ENCODE data around the gene TRPC6.

TRPC6 gene

DNA sequence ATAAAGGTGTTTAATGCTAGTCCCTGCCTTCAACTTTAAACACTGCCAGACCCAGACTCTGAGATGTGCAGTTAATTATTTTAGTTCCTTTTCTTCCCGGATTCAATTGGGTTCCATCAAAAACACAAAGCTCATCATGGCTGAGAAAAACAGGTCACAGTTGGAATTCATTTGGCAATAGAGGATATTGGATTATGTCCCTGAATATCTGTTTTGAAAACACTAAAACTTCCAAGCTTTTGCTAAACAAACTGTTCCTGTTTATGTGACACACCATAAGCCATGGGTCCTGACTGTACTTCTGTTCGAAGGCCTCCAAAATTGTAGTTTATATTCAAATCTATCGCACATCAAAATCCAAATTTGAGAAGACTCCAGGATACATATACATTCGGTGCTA is 150.7 kb downstream of the TRPC6 start:
- CTCF ChIA-PET = no interaction called here
- Mint-ChIP-seq H3K4me3 (no peak overlapping the region), H3K9me3 (peaks cover 18% of the 10 kb centered on the region), H3K27ac (no peak overlapping the region), H3K4me1 (peaks cover 2% of the 10 kb centered on the region), H3K36me3 (no peaks in the 10 kb centered on the region), H3K27me3 (no peaks in the 10 kb centered on the region)
- DNase-seq = no peak

DNA sequence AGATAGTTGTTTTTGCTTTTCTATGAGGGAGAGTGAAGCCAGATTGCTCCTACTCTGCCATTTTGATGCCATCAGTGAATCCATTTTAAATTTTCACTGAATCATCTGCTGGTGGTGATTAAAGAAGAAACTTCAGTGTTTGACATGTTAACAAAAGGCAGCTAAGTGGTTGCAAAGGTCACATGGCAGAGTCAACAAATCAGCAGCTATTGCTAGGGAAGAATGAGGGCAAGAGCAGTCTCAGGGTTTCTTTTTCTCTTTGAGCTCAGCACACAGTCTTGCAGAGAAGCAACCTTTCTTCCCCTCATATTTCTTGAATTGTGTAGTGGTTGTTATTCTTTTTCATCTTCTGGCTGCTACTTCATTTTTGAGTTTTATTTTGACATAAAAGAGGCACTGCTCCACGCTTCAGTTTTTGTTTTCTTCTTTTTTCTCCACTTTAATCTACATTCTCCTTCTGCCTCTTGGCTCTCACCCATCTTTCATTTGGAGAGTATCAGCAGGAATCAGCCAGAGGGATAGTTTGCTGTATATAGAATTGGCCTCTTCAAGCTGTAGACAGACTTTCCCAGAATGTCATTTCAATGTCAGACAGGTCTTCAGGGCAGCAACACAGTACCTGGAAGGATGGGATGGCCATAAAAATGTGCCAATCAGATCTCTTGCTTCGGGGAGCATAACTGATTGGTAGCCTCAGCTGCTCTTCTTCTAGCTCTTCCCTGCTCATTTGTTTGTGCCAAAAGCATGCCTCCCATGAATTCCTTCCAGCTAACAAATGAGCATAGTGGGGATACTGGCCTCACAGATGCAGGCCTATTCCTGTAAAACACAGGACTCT is 153.9 kb downstream of the TRPC6 start:
- H3K9me3 Mint-ChIP-seq = peaks cover 18% of the 10 kb centered on the region
- no peak overlapping the region for H3K27ac Mint-ChIP-seq

DNA sequence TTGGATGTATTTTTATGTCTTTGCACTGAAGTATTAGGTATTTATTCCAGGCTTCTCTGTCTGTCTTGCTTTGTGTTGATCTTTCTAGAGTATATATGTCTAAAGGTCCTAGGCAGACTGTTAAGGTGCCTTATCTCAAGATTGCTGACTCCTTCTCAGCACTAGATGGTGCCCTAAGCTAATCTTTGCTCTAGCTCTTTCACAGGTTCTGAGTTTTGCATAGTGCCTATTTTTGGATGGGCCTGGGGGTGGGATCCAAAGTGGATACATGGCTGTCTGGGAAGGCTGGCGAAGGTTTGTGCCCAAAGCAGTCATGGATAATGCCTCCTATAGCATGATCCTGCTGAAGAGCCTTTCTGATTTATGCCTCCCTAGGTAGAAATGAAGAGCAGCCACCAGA is 154.9 kb downstream of the TRPC6 start:
- Mint-ChIP-seq H3K27ac (no peak overlapping the region), H3K4me3 (no peak overlapping the region), H3K36me3 (no peaks in the 10 kb centered on the region), H3K4me1 (peaks cover 2% of the 10 kb centered on the region), H3K9me3 (peaks cover 18% of the 10 kb centered on the region), H3K27me3 (no peaks in the 10 kb centered on the region)
- DNase-seq = no peak
- CTCF ChIA-PET = no interaction called here

More for the DNA sequence above, 153.9 kb downstream of the TRPC6 start:
- CTCF ChIA-PET = no interaction called here
- Mint-ChIP-seq H3K4me1 (peaks cover 2% of the 10 kb centered on the region), H3K27me3 (no peaks in the 10 kb centered on the region), H3K36me3 (no peaks in the 10 kb centered on the region), H3K4me3 (no peak overlapping the region)
- no peak for DNase-seq

DNA sequence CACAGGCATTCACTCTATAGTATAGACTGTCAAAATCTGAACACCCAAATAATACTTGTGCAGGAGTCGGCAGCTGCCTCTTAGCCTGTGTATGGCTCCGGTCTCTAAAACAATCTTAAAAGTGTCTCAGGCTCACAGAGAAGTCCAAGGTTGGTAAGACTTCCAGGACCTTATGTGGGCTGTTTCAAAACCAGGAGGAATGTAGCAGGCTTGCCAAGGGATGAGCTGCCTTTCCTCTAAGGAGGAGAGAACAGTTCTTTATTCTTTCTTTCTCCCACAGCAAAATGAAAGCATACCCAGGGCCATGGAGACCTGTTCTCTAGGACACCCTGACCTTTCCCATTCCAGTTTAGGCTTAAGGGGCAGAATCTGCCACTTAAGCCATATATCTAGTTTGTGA is 176.5 kb downstream of the TRPC6 start:
- CTCF ChIA-PET = no interaction called here
- H3K4me1 Mint-ChIP-seq = no peaks in the 10 kb centered on the region
- no peak overlapping the region for H3K4me3 Mint-ChIP-seq
- DNase-seq = no peak
- no peak overlapping the region for H3K27ac Mint-ChIP-seq
- H3K9me3 Mint-ChIP-seq = peaks cover 2% of the 10 kb centered on the region
- no peaks in the 10 kb centered on the region for H3K27me3 Mint-ChIP-seq
- H3K36me3 Mint-ChIP-seq = no peaks in the 10 kb centered on the region
